Mucosa of rectum (tissue), 2 donors: ENCODE results near the gene MYMX.

Source experiments
- H3K27ac ChIP-seq, 2 donors: one replicate each; pipeline ENCODE4 v1.7.0; 2013; ENCODE audit warnings: inconsistent platforms in 2 of 2, low read depth in 2 of 2, low read length in 2 of 2
- H3K27me3 ChIP-seq, 2 donors: one replicate each; pipeline ENCODE4 v1.7.0; 2013; ENCODE audit warnings: low read length in 2 of 2; ENCODE audit not compliant: control insufficient read depth in 2 of 2, insufficient read depth in 2 of 2
- H3K36me3 ChIP-seq, 2 donors: one replicate each; pipeline ENCODE4 v1.7.0; 2013; ENCODE audit warnings: low read length in 2 of 2; ENCODE audit not compliant: control insufficient read depth in 2 of 2, insufficient read depth in 2 of 2
- H3K4me1 ChIP-seq, 2 donors: one replicate each; pipeline ENCODE4 v1.7.0; 2013; ENCODE audit warnings: low read length in 2 of 2, mild to moderate bottlenecking in 1 of 2; ENCODE audit not compliant: control insufficient read depth in 2 of 2, insufficient read depth in 2 of 2
- H3K4me3 ChIP-seq, 2 donors: one replicate each; pipeline ENCODE4 v1.7.0; 2013; ENCODE audit warnings: low read length in 2 of 2
- H3K9ac ChIP-seq, 2 donors: one replicate each; pipeline ENCODE4 v1.7.0; 2013; ENCODE audit warnings: low read length in 2 of 2, low read depth in 1 of 2, mild to moderate bottlenecking in 1 of 2
- H3K9me3 ChIP-seq, 2 donors: one replicate each; pipeline ENCODE4 v1.7.0; 2013; ENCODE audit warnings: low read length in 2 of 2; ENCODE audit not compliant: control insufficient read depth in 2 of 2
- donor health status: healthy.
- donor health status: Normal muscosa, but diverticular disease.

MYMX gene

GRCh38 chr6:44216677-44217331 is at the start of gene MYMX:
Gene MYMX, plus strand, starts transcription at chr6:44216926. Its CDS starts 546 bp downstream, at chr6:44217472.
- H3K27ac ChIP-seq, result peak within 1 kb of the TSS in 1 of 2 donors; percentile 3
- no peaks in the 10 kb centered on the region for H3K9me3 ChIP-seq
- H3K27me3 ChIP-seq, result no peaks in the 10 kb centered on the region
- H3K4me1 ChIP-seq, result peaks cover 25 to 33% of the 10 kb centered on the region in 2 donors
- H3K9ac ChIP-seq, result peak within 1 kb of the TSS in 1 of 2 donors; percentile 28
- no peaks in the 10 kb centered on the region for H3K36me3 ChIP-seq
- H3K4me3 ChIP-seq, result no peak within 1 kb of the TSS

- Histone ChIP-seq H3K27me3 (peaks cover 0 to 4% of the 10 kb centered on the region in 2 donors), H3K4me1 (peaks cover 8 to 11% of the 10 kb centered on the region in 2 donors), H3K4me3 (no peak overlapping the region), H3K27ac (no peak overlapping the region), H3K9me3 (no peaks in the 10 kb centered on the region), H3K36me3 (no peaks in the 10 kb centered on the region), H3K9ac (no peak overlapping the region)
Observed at GRCh38 chr6:44167567-44167966, 49.2 kb upstream of the MYMX start.

DNA sequence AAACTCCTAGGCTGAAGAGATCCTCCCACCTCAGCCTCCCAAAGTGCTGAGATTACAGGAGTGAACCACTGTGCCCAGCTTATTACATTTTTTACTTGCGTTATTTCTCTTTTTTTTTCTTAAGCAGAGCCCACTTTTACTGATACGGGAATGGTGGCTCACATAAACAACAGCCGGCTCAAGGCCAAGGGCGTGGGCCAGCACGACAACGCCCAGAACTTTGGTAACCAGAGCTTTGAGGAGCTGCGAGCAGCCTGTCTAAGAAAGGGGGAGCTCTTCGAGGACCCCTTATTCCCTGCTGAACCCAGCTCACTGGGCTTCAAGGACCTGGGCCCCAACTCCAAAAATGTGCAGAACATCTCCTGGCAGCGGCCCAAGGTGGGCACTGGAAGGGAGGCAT is 47.6 kb upstream of the MYMX start:
- Histone ChIP-seq H3K27me3 (peaks cover 0 to 4% of the 10 kb centered on the region in 2 donors), H3K36me3 (no peaks in the 10 kb centered on the region)

GRCh38 chr6:44169886-44170570 is 46.7 kb upstream of the MYMX start:
- no peaks in the 10 kb centered on the region for H3K9me3 ChIP-seq
- peak overlapping the region in 1 of 2 donors; percentile 16 for H3K9ac ChIP-seq
- no peaks in the 10 kb centered on the region for H3K36me3 ChIP-seq
- H3K27me3 ChIP-seq, result peaks cover 0 to 4% of the 10 kb centered on the region in 2 donors
- H3K4me3 ChIP-seq, result no peak overlapping the region
- no peak overlapping the region for H3K27ac ChIP-seq
- H3K4me1 ChIP-seq, result peaks cover 8 to 15% of the 10 kb centered on the region in 2 donors

More for the DNA sequence above, 47.6 kb upstream of the MYMX start:
- Histone ChIP-seq H3K27ac (no peak overlapping the region), H3K9ac (peak overlapping the region in 1 of 2 donors; percentile 16), H3K4me3 (no peak overlapping the region), H3K4me1 (peaks cover 8 to 15% of the 10 kb centered on the region in 2 donors), H3K9me3 (no peaks in the 10 kb centered on the region)

DNA sequence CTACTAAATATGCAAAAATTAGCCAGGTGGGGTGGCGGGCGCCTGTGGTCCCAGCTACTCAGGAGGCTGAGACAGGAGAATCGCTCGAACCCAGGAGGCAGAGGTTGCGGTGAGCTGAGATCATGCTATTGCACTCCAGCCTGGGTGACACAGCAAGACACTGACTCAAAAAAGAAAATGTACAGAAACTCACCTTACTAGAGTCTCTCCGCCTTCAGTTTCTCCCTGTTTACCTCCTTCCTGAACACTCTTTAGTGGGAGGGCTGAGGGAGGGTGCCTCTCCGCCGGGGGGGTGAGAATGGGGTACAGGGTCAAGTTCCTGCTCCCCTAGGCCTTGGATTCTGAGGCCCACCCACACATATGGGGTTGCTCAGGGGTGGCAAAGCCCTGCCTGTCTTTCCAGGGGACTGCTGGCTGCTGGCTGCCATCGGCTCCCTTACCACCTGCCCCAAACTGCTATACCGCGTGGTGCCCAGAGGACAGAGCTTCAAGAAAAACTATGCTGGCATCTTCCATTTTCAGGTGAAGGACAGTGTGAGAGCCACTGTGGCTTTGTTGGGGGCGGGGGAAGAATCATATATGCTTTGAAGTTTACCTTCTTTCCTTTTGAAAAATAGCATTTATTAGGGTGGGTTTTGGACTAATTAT is 44.7 kb upstream of the MYMX start:
- Histone ChIP-seq H3K4me1 (peaks cover 10 to 18% of the 10 kb centered on the region in 2 donors), H3K9me3 (no peaks in the 10 kb centered on the region), H3K27ac (no peak overlapping the region), H3K9ac (no peak overlapping the region), H3K36me3 (no peaks in the 10 kb centered on the region), H3K4me3 (no peak overlapping the region), H3K27me3 (peaks cover 0 to 3% of the 10 kb centered on the region in 2 donors)

DNA sequence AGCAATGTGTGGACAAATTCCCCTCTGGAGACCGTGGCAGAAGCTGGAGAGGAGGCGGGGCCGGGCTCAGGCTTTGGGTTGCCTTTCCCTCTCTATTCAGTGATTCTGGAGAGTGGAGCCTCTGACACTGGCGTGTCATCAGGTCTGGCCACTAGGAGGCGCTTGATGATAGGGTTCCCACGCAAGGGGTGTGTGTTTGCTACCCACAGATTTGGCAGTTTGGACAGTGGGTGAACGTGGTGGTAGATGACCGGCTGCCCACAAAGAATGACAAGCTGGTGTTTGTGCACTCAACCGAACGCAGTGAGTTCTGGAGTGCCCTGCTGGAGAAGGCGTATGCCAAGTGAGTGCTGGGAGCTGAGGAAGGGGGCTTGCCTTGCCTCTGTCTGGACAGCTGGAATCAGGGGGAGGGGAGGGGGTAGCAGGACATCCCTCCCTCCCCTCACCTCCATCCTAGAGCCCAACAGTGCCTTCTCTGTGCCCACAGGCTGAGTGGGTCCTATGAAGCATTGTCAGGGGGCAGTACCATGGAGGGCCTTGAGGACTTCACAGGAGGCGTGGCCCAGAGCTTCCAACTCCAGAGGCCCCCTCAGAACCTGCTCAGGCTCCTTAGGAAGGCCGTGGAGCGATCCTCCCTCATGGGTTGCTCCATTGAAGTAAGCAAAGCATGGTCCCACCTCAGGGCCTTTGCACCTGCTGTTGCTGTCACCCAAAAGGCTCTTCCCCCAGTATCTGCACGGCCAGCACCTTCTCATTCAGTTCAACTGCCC is 43.8 kb upstream of the MYMX start:
- Histone ChIP-seq H3K27ac (no peak overlapping the region), H3K36me3 (no peaks in the 10 kb centered on the region), H3K4me1 (peaks cover 13 to 21% of the 10 kb centered on the region in 2 donors), H3K4me3 (no peak overlapping the region), H3K9ac (no peak overlapping the region), H3K9me3 (no peaks in the 10 kb centered on the region), H3K27me3 (peaks cover 0 to 3% of the 10 kb centered on the region in 2 donors)

DNA sequence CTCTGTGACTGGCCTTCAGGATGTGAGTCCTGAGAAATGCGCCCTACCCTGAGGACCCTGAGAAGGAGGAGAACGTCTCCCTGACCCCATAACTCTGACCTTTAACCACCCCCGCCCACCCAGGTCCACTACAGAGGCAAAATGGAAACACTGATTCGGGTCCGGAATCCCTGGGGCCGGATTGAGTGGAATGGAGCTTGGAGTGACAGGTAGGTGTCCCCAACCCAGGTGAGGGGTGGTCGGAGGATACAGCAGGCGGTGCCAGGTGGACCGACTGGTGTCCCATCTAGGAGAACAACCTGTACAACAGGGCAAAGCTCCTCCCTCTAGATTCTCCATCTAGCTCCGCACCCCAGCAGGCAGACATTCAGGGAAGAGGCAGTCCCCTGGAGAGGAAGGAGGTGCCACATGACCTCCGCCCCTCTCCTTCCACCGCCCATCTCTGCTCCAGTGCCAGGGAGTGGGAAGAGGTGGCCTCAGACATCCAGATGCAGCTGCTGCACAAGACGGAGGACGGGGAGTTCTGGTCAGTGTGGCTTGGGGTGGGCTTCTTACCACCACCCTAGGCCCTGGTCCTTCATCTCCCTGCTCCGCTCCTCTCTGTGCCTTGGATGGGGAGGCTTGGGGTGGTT is 40.5 kb upstream of the MYMX start:
- H3K9me3 ChIP-seq, result no peaks in the 10 kb centered on the region
- H3K27me3 ChIP-seq, result peaks cover 0 to 3% of the 10 kb centered on the region in 2 donors
- no peak overlapping the region for H3K9ac ChIP-seq
- H3K27ac ChIP-seq, result no peak overlapping the region
- peaks cover 5 to 10% of the 10 kb centered on the region in 2 donors for H3K4me1 ChIP-seq
- no peaks in the 10 kb centered on the region for H3K36me3 ChIP-seq
- H3K4me3 ChIP-seq, result no peak overlapping the region

DNA sequence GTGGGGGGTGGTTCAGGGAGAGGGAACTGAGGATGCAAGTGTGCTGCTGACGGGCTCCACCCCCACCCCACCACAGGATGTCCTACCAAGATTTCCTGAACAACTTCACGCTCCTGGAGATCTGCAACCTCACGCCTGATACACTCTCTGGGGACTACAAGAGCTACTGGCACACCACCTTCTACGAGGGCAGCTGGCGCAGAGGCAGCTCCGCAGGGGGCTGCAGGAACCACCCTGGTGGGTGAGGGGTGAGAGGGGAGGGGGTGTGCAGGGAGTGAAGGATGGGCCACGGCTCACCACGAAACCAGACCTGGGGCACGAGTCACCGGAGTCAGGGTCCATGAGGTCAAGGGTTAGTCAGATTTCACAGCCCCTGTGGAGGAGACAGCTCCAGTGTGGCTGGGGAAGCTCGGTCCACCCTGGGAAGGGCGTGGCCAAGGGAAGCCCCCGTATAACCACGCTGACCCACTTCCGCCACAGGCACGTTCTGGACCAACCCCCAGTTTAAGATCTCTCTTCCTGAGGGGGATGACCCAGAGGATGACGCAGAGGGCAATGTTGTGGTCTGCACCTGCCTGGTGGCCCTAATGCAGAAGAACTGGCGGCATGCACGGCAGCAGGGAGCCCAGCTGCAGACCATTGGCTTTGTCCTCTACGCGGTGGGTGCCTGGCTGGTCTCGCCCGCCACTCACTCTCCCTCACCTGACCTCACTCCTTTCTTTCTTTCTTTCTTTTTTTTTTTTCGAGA is 39.8 kb upstream of the MYMX start:
- no peaks in the 10 kb centered on the region for H3K36me3 ChIP-seq
- H3K27ac ChIP-seq, result no peak overlapping the region
- H3K27me3 ChIP-seq, result peaks cover 0 to 3% of the 10 kb centered on the region in 2 donors
- no peak overlapping the region for H3K9ac ChIP-seq
- H3K4me3 ChIP-seq, result peak overlapping the region in 1 of 2 donors; percentile 28
- no peaks in the 10 kb centered on the region for H3K9me3 ChIP-seq
- H3K4me1 ChIP-seq, result peaks cover 5 to 10% of the 10 kb centered on the region in 2 donors
